HG03378 (cell line): Measurements from ENCODE around the gene NPBWR2.
"Not testable (repeated sequence)": the region's sequence is repeated elsewhere in the genome, so short reads cannot be mapped to it uniquely, and the experiment has no call there.

Experiments used
- ATAC-seq: cut with Tn5 transposase; IDR thresholded peaks from one replicate; pipeline ENCODE4 v1.9.1; 2021; ENCODE audit warnings: mild to moderate bottlenecking, moderate library complexity; ENCODE audit not compliant: unreplicated experiment

NPBWR2 gene

GRCh38 chr20:64144144-64144912, 37.0 kb upstream of the NPBWR2 start:
- ATAC-seq: no peak

- no peak for ATAC-seq
These were observed 35.8 kb upstream of the NPBWR2 start for GRCh38 chr20:64143018-64143801.

GRCh38 chr20:64142590-64142989, 35.2 kb upstream of the NPBWR2 start:
- ATAC-seq: no peak

- ATAC-seq: no peak
These were observed 33.6 kb upstream of the NPBWR2 start for GRCh38 chr20:64140956-64141355.

- ATAC-seq: no peak
These were observed 32.9 kb upstream of the NPBWR2 start for GRCh38 chr20:64140061-64140931.

- no peak for ATAC-seq
These were observed 32.1 kb upstream of the NPBWR2 start for GRCh38 chr20:64139199-64140060.

DNA sequence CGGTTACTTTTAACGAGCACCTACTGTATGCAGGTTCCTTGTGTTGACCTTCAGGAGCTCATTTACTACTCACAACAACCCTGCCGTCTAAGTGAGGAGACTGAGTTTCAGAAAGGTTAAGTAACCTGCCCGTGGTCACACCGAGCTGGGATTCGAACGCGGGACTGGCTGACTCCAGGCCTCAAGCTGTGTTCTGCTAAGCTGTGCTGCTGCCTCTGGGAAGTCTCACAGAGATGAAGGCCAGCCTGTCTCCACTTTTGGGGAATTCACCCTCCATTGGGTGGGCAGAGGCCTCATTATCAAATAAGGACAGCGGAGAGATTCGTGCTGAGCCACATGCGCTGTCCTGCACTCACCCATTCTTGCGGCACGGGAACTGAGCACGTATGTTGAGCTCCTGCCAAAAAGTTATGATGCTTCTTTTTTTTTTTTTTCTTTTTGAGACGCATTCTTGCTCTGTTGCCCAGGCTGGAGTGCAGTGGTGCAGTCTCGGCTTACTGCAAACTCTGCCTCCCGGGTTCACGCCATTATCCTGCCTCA, 31.0 kb upstream of the NPBWR2 start:
- ATAC-seq: no peak

DNA sequence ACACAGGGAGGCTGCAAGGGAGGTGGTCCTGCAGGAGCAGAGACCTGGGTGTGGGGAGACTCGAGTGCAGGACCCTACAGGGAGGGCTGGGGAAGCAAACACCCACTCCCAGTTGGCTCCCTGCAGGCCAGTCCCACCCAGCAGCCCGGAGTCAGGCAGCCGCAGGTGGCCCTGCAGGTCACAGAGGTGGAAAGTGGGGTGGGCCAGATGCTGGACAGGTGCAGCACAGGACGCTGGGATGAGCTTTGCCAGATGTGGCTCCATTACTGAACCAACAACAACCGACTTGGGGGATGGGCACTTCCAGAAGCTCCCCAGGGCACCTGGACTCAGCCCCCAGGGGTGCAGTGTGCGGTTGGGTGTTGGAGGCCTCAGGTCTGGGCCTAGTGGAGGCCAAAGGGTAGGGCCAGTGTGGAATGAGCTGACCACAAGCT, 30.2 kb upstream of the NPBWR2 start:
- no peak for ATAC-seq

DNA sequence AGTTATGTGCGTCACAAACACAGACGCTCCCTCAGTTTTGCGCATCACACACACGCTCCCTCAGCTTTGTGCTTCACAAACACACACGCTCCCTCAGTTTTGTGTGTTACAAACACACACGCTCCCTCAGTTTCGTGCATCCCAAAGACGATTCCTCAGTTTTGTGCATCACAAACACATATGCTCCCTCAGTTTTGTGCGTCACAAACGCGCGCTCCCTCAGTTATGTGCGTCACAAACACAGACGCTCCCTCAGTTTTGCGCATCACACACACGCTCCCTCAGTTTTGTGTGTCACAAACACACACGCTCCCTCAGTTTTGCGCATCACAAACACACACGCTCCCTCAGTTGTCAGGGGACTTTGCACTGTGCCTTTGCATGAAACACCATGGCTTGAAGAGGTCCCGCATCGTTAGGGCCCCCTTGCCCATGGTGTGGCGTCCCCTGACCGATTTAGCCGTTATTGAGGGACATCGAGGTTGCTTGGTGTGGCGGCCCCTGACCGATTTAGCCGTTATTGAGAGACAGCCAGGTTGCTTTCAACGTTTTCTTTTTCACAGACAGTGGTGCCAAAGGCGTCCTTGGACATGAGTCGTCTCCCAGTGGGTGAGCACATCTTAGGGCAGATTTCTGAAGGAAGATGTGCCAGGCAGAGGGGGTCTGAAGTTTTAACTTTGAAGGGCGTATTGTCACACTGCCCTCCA, 28.8 kb upstream of the NPBWR2 start:
- ATAC-seq: no peak

- not testable (repeated sequence) for ATAC-seq
These were observed 27.4 kb upstream of the NPBWR2 start for GRCh38 chr20:64134744-64135143.

DNA sequence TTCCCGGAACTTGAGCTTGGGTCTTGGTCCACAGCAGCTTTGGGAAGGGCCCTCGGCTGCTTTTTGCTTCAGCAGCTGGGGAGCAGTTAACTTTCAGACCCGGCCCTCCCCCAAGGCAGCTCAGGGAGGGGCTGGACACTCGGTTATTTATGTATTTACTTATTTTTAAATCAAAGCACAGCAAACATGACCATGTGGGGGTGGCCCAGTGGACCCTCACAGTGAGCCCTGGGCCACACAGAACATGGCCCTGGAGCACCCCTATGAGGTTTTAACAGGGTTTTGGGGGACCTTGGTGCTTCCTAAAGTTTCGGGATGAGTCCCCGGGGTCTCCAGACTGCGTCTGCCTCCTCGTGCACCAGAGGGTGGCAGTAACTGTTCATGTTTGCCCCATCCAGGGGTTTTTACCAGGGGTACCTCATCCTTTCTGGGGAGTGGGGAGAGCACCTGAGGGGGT, 26.6 kb upstream of the NPBWR2 start:
- no peak for ATAC-seq

GRCh38 chr20:64131406-64131805, 24.0 kb upstream of the NPBWR2 start:
- no peak for ATAC-seq

DNA sequence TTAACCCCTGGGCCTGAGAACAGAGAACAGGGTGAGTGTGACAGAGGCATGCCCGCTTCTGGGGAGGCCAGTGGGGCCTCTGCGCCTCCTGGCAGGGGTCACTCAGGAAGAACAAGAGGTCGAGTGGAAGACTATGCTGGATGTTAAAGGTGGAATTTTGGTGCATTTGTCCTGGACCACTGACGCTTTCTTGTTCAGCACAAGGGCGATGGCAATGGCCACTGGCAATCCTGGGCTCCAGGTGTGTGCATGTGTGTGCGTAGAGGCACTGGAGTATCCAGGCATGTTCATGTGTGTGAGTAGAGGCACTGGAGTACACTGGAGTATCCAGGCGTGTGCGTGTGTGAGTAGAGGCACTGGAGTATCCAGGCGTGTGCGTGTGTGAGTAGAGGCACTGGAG, 23.5 kb upstream of the NPBWR2 start:
- ATAC-seq: no peak

- no peak for ATAC-seq
These were observed 22.9 kb upstream of the NPBWR2 start for GRCh38 chr20:64130271-64130670.

DNA sequence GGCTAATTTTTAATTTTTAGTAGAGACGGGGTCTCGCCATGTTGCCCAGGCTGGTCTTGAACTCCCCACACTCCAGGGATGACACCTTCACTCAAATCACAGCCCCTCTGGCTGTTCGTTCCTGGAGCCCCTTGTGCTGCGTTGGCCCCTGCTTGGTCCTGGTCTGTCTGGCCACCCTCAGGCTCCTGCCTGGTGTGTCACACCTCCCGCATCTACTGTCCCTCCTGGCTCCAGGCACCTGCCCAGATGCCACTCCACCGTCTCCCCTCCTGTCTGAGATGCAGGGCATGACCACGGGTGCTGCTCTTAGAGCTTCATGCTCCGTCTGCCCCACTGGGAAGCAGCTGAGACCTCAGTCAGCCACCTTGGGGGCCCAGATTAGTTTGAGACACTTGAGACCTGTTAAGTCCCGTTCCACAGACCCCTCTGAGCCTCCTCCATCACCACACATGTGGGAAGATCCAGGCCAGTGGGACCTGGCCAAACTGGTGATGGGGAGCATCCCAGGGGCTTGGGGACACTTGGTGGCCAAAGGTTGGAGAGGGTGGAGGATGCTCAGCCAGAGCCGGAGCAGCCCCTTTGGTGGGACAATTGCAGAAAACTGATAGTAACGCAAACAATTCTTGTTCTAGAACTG, 21.9 kb upstream of the NPBWR2 start:
- ATAC-seq: no peak

GRCh38 chr20:64123517-64123916, 16.2 kb upstream of the NPBWR2 start:
- ATAC-seq: not testable (repeated sequence)

GRCh38 chr20:64122927-64123326, 15.6 kb upstream of the NPBWR2 start:
- ATAC-seq: not testable (repeated sequence)

DNA sequence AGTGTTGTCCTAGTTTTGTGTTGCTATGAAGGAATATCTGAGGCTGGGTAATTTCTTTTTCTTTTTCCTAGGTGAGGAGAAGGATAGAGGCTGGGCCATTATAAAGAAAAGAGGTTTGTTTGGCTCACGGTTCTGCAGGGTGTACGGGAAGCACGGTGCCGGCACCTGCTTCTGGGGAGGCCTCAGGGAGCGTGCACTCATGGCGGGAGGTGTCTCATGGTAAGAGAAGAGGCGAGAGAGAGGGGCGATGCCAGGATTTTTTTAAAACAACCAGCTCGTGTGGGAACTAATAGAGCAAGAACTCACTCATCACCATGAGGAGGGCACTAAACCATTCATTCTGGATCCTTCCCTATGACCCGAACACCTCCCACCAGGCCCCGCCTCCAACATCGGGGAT, 14.2 kb upstream of the NPBWR2 start:
- no peak for ATAC-seq
